ENCODE data around the gene ECI1. TPM values are rescaled to one million over a fixed set of nuclear protein-coding genes. Genes with fewer than 3 reads are reported as not detected.

ECI1 gene
- total RNA-seq, 1 experiment from 2014 or later, result 140 TPM

GRCh38 chr16:2209258-2210008 lies 42.0 kb downstream of the ECI1 start:
- intact Hi-C loops (cut with micrococcal nuclease), result no loop called here
- no peak for ATAC-seq
- peaks cover 4 to 33% of the 10 kb centered on the region in 2 experiments; a peak in 3 of 4 replicates for H3K36me3 ChIP-seq (ENCODE audit: control insufficient read depth in 1 of 2, insufficient read depth in 2 of 2, low read length in 2 of 2)
- H3K79me2 ChIP-seq (ENCODE audit: insufficient read depth, low read length), result peaks cover 52% of the 10 kb centered on the region
- no peak overlapping the region for H3K4me3 ChIP-seq (replicated peaks in 1 of 2; ENCODE audit: low read depth in 1 of 2, low read length in 2 of 2)
- no peaks in the 10 kb centered on the region for H3K9me2 ChIP-seq (ENCODE audit: insufficient read depth)
- ChIA-PET CTCF (no interaction called here), RAD21 (ENCODE audit: low non-redundant PET in 1 of 2, low total read pairs in 2 of 2, uncharacterized antibody in 2 of 2, unreplicated experiment in 2 of 2) (no interaction called here), POLR2A (no interaction called here)
- peaks cover 9% of the 10 kb centered on the region; the same call in 1 of the 2 replicates for H4K20me1 ChIP-seq (ENCODE audit: insufficient read depth)
- no peak overlapping the region for H2AFZ ChIP-seq (ENCODE audit: low read depth, low read length, poor library complexity, severe bottlenecking)
- H3K9me3 ChIP-seq (ENCODE audit: control insufficient read depth in 1 of 2, insufficient read depth in 1 of 2, low read depth in 1 of 2, low read length in 2 of 2), result no peaks in the 10 kb centered on the region
- no TSS peak for BruUV-seq (replicated peaks)
- no peaks in the 10 kb centered on the region for H3K27me3 ChIP-seq (ENCODE audit: insufficient read depth, low read length)
- no peak overlapping the region for H3K27ac ChIP-seq (ENCODE audit: low read depth, low read length)
- H3K9ac ChIP-seq (ENCODE audit: low read length), result no peak overlapping the region
- H3K4me1 ChIP-seq (ENCODE audit: control insufficient read depth in 1 of 2, insufficient read depth in 2 of 2, low read length in 2 of 2), result peaks cover 20 to 43% of the 10 kb centered on the region in 2 experiments
- no peak for TF ChIP-seq MAX (IDR thresholded peaks at IDR 0.05)
- TF ChIP-seq ZNF274 (IDR thresholded peaks at IDR 0.05; ENCODE audit: low read depth, low read length), result no peak
- no peak for TF ChIP-seq ZFX (IDR thresholded peaks at IDR 0.05)
- no peak for TF ChIP-seq REST (IDR thresholded peaks at IDR 0.05; ENCODE audit: low read depth)
- TF ChIP-seq ELF1 (IDR thresholded peaks at IDR 0.05; ENCODE audit: borderline replicate concordance, low read depth), result no peak
- no peak for TF ChIP-seq SRF (IDR thresholded peaks at IDR 0.05; ENCODE audit: low read depth)
- no peak overlapping the region for H3K4me2 ChIP-seq (ENCODE audit: low read length)
- no peak for DNase-seq (ENCODE audit: low read depth, low spot score)

Data from HCT116 (cell line).